Gastroesophageal sphincter (tissue), 4 donors: ENCODE data around the gene ACADM. TPM values are rescaled to one million over a fixed set of nuclear protein-coding genes. Genes with fewer than 3 reads are reported as not detected.
A peak's percentile ranks its signal among the peaks of the same experiment; 100 is the strongest.
"Not testable (repeated sequence)": the region's sequence is repeated elsewhere in the genome, so short reads cannot be mapped to it uniquely, and the experiment has no call there.

Experiments
- ATAC-seq: fragments of 150-250 bp; one replicate; pipeline ENCODE4 v1.9.1; 2016; ENCODE audit warnings: mild to moderate bottlenecking, moderate library complexity
- H3K27ac ChIP-seq, 4 donors: fragments of 200-600 bp; sonication (generic) in 3 of 4; 1 replicate in 3 of 4; 2 replicates in 1 of 4; pipeline ENCODE4 v1.5.1; 2016 to 2019
- H3K27me3 ChIP-seq: fragments of 200-600 bp; sonication (generic); one replicate; pipeline ENCODE4 v1.5.1; 2019
- H3K36me3 ChIP-seq, 2 donors: fragments of 200-600 bp; sonication (generic); one replicate each; pipeline ENCODE4 v1.5.1; 2019; ENCODE audit warnings: control low read depth in 1 of 2
- H3K4me1 ChIP-seq, 3 donors: fragments of 200-600 bp; sonication (generic); 1 replicate in 2 of 3; 2 replicates in 1 of 3; pipeline ENCODE4 v1.5.1; 2016 to 2019; ENCODE audit warnings: control low read depth in 2 of 3
- H3K4me3 ChIP-seq, 2 donors: fragments of 200-600 bp; sonication (generic); one replicate each; pipeline ENCODE4 v1.5.1; 2019; ENCODE audit warnings: mild to moderate bottlenecking in 1 of 2, moderate library complexity in 1 of 2
- H3K9me3 ChIP-seq, 3 donors: fragments of 200-600 bp; sonication (generic); one replicate each; pipeline ENCODE4 v1.5.1; 2017 to 2019; ENCODE audit warnings: control low read depth in 2 of 3
- EP300 ChIP-seq: sonication (generic); formaldehyde crosslinking; IDR thresholded peaks from one replicate; pipeline ENCODE4 v1.6.1; 2017; ENCODE audit warnings: antibody characterized with exemption, mild to moderate bottlenecking
- POLR2A ChIP-seq, 2 donors: fragments of 450-650 bp; IDR thresholded peaks; one replicate each; pipeline ENCODE4 v1.6.1; 2017; ENCODE audit warnings: antibody characterized with exemption in 2 of 2, mild to moderate bottlenecking in 2 of 2, moderate library complexity in 1 of 2
- POLR2AphosphoS5 ChIP-seq: sonication (generic); formaldehyde crosslinking; IDR thresholded peaks from one replicate; pipeline ENCODE4 v1.6.1; 2017; ENCODE audit warnings: antibody characterized with exemption
- WGBS, 2 donors: methylation state at CpG; one replicate each; pipeline ENCODE4 v1.1.5; 2018; ENCODE audit warnings: low coverage in 1 of 2; 5-methylcytosine and 5-hydroxymethylcytosine counted together
- total RNA-seq, 4 donors: library from RNA; depleted of rRNA; stranded (reverse); fragments of >200 nt; gene quantifications; one replicate each; pipeline ENCODE4 v1.1.0, GENCODE V29; 2016
- TF ChIP-seq, protein P1 (sequence below), 4 experiments: fragments of 200-600 bp in 2 of 4; fragments of 450-650 bp in 2 of 4; sonication (generic) in 1 of 4; IDR thresholded peaks; one replicate each; pipeline ENCODE4 v1.5.1; 2017 to 2019; ENCODE audit warnings: antibody characterized with exemption in 4 of 4, mild to moderate bottlenecking in 2 of 4, moderate library complexity in 2 of 4

ACADM gene
- total RNA-seq: 10 to 100 TPM; 51.2 to 73.8 (median 66.3) TPM

DNA sequence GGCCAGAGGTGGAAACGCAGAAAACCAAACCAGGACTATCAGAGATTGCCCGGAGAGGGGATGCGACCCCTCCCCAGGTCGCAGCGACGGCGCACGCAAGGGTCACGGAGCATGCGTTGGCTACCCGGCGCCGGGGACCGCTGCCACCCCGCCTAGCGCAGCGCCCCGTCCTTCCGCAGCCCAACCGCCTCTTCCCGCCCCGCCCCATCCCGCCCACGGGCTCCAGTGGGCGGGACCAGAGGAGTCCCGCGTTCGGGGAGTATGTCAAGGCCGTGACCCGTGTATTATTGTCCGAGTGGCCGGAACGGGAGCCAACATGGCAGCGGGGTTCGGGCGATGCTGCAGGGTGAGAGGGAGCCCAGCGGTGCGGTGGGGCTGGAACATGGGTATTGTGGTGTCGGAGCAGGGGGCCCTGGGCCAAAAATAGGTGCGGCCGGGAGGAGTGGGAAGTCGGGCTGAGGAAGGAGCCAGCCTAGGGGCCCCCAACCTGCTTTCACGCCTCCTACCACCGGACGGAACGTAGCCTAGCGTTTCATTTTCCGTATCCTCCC lies at the start of gene ACADM:
Gene ACADM (plus strand): TSS at position 238 of the 551 bp plus-strand sequence. CDS start 79 bp downstream, at position 317.
- peak; percentile 70 to 87 for TF ChIP-seq POLR2A (IDR thresholded peaks at IDR 0.05)
- TF ChIP-seq, protein P1, sequence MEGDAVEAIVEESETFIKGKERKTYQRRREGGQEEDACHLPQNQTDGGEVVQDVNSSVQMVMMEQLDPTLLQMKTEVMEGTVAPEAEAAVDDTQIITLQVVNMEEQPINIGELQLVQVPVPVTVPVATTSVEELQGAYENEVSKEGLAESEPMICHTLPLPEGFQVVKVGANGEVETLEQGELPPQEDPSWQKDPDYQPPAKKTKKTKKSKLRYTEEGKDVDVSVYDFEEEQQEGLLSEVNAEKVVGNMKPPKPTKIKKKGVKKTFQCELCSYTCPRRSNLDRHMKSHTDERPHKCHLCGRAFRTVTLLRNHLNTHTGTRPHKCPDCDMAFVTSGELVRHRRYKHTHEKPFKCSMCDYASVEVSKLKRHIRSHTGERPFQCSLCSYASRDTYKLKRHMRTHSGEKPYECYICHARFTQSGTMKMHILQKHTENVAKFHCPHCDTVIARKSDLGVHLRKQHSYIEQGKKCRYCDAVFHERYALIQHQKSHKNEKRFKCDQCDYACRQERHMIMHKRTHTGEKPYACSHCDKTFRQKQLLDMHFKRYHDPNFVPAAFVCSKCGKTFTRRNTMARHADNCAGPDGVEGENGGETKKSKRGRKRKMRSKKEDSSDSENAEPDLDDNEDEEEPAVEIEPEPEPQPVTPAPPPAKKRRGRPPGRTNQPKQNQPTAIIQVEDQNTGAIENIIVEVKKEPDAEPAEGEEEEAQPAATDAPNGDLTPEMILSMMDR (IDR thresholded peaks at IDR 0.05): peak in 1 of 4 experiments; percentile 24
- TF ChIP-seq EP300: no peak
- TF ChIP-seq POLR2AphosphoS5: peak; percentile 79
- ATAC-seq: peak; percentile 97
- H3K4me3 ChIP-seq: peak within 1 kb of the TSS; percentile 58 to 83
- no peaks in the 10 kb centered on the region for H3K9me3 ChIP-seq
- H3K27me3 ChIP-seq: no peaks in the 10 kb centered on the region
- 0% methylated on average over 3 to 17 of the region's 48 CpGs for WGBS, 2 donors
- no peaks in the 10 kb centered on the region for H3K36me3 ChIP-seq
- H3K27ac ChIP-seq: peak within 1 kb of the TSS; percentile 67 to 97 (median 92)
- peaks cover 0 to 37% (median 14%) of the 10 kb centered on the region in 3 donors for H3K4me1 ChIP-seq

DNA sequence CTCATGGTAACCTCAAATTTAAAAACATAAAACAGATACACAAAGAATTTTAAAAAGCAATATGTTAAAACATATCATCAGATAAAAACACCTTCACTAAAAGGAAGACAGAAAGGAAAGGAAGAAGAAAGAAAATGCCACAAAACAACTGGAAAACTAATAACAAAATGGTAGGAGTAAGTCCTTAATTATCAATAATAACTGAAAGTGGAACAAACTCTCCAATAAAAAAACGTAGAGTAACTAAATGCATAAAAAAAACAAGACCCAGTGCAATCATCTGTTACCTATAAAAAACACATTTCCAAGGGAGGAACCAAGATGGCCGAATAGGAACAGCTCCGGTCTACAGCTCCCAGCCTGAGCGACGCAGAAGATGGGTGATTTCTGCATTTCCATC lies 47.1 kb upstream of the ACADM start:
- WGBS, 2 donors: 77 to 82% methylated on average over 2 to 5 of the region's 5 CpGs
- no peak for TF ChIP-seq EP300
- TF ChIP-seq, protein P1 (IDR thresholded peaks at IDR 0.05): no peak
- no peak for TF ChIP-seq POLR2AphosphoS5
- TF ChIP-seq POLR2A (IDR thresholded peaks at IDR 0.05): no peak

DNA sequence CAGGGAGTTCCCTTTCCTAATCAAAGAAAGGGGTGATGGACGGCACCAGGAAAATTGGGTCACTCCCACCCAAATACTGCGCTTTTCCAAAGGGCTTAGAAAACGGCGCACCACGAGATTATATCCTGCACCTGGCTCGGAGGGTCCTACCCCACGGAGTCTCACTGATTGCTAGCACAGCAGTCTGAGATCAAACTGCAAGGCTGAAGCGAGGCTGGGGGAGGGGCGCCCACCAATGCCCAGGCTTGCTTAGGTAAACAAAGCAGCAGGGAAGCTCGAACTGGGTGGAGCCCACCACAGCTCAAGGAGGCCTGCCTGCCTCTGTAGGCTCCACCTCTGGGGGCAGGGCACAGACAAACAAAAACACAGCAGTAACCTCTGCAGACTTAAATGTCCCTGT lies 46.5 kb upstream of the ACADM start:
- no CpG with 5 or more reads among the region's 10 CpGs for WGBS, 2 donors
- ATAC-seq: not testable (repeated sequence)

More for the DNA sequence above, 47.1 kb upstream of the ACADM start:
- Histone ChIP-seq H3K4me3 (no peak overlapping the region), H3K36me3 (no peaks in the 10 kb centered on the region), H3K27ac (no peak overlapping the region), H3K4me1 (no peaks in the 10 kb centered on the region), H3K9me3 (no peaks in the 10 kb centered on the region), H3K27me3 (no peaks in the 10 kb centered on the region)
- ATAC-seq: no peak

DNA sequence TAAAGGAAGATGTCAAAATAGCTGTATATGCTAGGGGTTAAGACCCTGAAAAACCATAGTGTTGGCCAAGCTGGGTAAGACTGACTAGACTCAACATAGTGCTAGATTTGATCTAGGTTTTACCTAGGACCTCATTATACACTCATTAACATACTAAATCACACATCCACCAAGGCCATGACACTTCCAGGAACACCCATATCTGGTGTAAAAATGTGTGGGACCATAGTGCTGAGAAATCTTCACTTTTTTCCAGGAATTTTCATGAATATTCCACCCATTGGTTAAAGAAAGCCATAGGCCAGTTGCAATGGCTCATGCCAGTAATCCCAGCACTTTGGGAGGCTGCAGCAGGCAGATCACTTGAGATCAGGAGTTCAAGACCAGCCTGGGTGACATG lies 34.0 kb upstream of the ACADM start:
- ATAC-seq: no peak
- TF ChIP-seq EP300: no peak
- Histone ChIP-seq H3K9me3 (no peaks in the 10 kb centered on the region), H3K36me3 (no peaks in the 10 kb centered on the region), H3K4me1 (no peaks in the 10 kb centered on the region), H3K27me3 (no peaks in the 10 kb centered on the region), H3K4me3 (no peak overlapping the region), H3K27ac (no peak overlapping the region)

More for the DNA sequence above, 46.5 kb upstream of the ACADM start:
- H3K36me3 ChIP-seq, H3K27ac ChIP-seq, H3K4me3 ChIP-seq, H3K4me1 ChIP-seq, H3K9me3 ChIP-seq, H3K27me3 ChIP-seq: not testable (repeated sequence)

DNA sequence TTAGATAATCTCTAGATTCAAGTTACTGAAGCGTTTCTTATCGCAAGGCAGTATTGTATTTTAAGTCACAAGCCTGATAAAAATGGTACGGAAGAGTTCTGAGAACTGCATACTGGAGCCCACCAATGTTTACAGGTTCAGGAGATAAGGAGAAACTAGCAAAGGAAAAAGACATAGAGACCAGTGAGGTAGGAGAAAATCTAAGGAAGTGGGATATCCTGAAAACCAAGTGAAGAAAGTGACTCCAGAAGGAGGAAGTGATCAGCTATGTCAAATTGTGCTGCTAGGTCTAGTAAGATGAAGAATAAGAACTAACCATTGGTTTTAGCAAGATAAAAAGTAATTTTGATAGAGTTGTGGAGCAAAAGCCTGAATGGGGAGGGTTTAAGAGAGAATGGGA lies 31.0 kb upstream of the ACADM start:
- no peaks in the 10 kb centered on the region for H3K36me3 ChIP-seq
- no peak overlapping the region for H3K27ac ChIP-seq
- 12 to 72% methylated on average over 2 to 3 of the region's 3 CpGs for WGBS, 2 donors
- no peak overlapping the region for H3K4me3 ChIP-seq
- no peak for TF ChIP-seq EP300
- no peak for TF ChIP-seq POLR2A (IDR thresholded peaks at IDR 0.05)
- no peak for TF ChIP-seq POLR2AphosphoS5
- TF ChIP-seq, protein P1 (IDR thresholded peaks at IDR 0.05): no peak
- H3K9me3 ChIP-seq: no peaks in the 10 kb centered on the region
- H3K27me3 ChIP-seq: peaks cover 3% of the 10 kb centered on the region
- no peaks in the 10 kb centered on the region for H3K4me1 ChIP-seq
- ATAC-seq: no peak

DNA sequence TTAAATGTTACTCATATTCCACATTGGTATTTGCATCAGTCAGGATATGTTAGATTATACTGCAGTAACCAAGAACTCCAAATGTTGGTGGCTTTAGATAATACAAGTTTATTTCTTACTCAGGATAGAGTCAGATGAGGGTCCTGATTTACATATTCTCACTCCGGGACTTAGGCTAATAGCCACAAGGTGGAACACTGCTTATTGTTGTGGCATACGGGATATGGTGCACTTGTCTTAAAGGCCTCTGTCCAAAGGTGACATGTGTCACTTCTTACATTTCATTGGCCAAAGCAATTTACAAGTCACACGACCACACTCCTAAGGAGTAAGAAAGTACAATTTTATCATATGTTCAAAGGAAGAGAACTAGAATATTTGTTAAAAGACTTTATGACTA lies 28.5 kb upstream of the ACADM start:
- 68 to 71% methylated on average over 2 to 3 of the region's 3 CpGs for WGBS, 2 donors
- TF ChIP-seq POLR2A (IDR thresholded peaks at IDR 0.05): no peak
- TF ChIP-seq, protein P1 (IDR thresholded peaks at IDR 0.05): no peak
- TF ChIP-seq POLR2AphosphoS5: no peak
- TF ChIP-seq EP300: no peak
- no peak overlapping the region for H3K27ac ChIP-seq
- no peak for ATAC-seq
- no peaks in the 10 kb centered on the region for H3K36me3 ChIP-seq
- peaks cover 3% of the 10 kb centered on the region for H3K27me3 ChIP-seq
- no peak overlapping the region for H3K4me3 ChIP-seq
- no peaks in the 10 kb centered on the region for H3K9me3 ChIP-seq
- H3K4me1 ChIP-seq: no peaks in the 10 kb centered on the region
